ENCODE data around the gene EPB41L2.

Gene EPB41L2

GRCh38 chr6:130848945-130849344, 214.1 kb downstream of the EPB41L2 start:
- DNase-seq (ENCODE audit: low read depth, low spot score): no peak
- in situ Hi-C loops (cut with HindIII; ENCODE audit: low sequenced_read_pairs): no loop called here
- no peak for TF ChIP-seq CTCF (IDR thresholded peaks at IDR 0.05; ENCODE audit: low read depth, low read length)
- H3K4me3 ChIP-seq (ENCODE audit: low read depth, low read length): no peak overlapping the region

- in situ Hi-C loops (cut with HindIII; ENCODE audit: low sequenced_read_pairs): no loop called here
- DNase-seq (ENCODE audit: low read depth, low spot score): no peak
- no peak overlapping the region for H3K4me3 ChIP-seq (ENCODE audit: low read depth, low read length)
- TF ChIP-seq CTCF (IDR thresholded peaks at IDR 0.05; ENCODE audit: low read depth, low read length): no peak
These were observed 215.8 kb downstream of the EPB41L2 start for GRCh38 chr6:130847001-130847910.

- in situ Hi-C loops (cut with HindIII; ENCODE audit: low sequenced_read_pairs): no loop called here
- no peak for TF ChIP-seq CTCF (IDR thresholded peaks at IDR 0.05; ENCODE audit: low read depth, low read length)
- H3K4me3 ChIP-seq (ENCODE audit: low read depth, low read length): no peak overlapping the region
- no peak for DNase-seq (ENCODE audit: low read depth, low spot score)
These were observed 216.5 kb downstream of the EPB41L2 start for GRCh38 chr6:130846501-130846900.

DNA sequence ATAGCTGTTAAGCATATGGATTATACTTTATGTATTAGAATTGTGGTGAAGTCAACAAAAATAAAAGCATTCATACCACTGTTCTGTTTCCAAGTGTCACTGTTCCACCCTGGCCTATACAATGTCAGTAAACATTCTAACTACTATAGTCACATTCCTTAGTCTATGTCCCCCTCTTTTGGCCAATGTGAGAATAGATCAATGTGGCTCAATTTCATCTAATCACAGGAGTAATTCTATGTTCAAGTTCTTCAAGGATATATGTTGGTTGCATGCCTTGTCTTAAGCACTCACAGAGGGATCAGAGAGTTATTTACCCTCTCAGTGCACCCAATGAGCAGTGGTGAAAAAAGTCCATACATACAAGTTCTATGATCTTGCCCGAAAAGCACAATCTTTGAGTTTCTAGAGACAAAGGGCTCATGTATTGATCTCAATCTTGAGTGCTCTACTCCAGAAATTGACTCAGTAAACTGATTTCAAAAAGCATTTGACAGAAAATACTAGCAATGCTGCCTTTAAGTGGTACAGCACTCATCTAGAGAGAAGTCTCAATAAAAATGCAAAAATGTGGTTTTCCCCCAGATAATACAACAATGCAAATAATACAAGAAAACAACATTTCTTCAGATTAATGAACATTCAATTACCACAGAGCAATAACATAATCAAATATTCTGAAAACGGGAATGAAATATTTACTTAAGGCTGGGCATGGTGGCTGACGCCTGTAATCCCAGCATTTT, 219.3 kb downstream of the EPB41L2 start:
- peak; percentile 52 for TF ChIP-seq CTCF (IDR thresholded peaks at IDR 0.05; ENCODE audit: low read depth, low read length)
- DNase-seq (ENCODE audit: low read depth, low spot score): peak; percentile 50
- in situ Hi-C loops (cut with HindIII; ENCODE audit: low sequenced_read_pairs): no loop called here

DNA sequence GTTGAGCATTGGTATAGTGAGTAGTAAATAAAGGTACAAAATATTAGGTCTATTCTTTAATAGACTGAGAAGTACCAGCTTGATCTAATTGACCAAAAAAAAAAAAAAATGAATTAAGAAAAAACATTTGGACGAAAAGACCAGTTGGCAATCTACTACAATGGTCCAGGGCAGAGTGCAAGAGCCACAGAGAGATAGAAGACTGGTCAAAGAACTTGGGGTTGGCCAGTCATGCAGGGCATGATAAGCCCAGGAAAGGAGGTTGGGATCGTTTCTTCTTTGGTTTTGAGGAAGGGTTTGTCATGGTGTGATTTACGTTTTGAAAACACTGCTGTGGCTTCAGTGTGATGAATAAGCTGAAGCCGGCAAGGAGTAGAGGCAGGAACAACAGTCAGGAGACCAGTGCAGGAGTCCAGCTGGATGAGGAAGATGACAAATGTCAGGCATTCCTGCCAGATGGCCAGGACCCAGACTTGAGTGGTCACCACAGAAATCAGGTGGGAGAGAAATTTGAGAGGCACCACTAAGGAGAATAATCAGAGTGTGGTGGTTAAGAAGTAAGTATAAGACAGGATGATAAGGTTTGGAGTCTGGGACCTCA, 221.8 kb downstream of the EPB41L2 start:
- no peak for TF ChIP-seq CTCF (IDR thresholded peaks at IDR 0.05; ENCODE audit: low read depth, low read length)
- in situ Hi-C loops (cut with HindIII; ENCODE audit: low sequenced_read_pairs): no loop called here
- no peak overlapping the region for H3K4me3 ChIP-seq (ENCODE audit: low read depth, low read length)
- peak; percentile 56 for DNase-seq (ENCODE audit: low read depth, low spot score)

More for the DNA sequence above, 219.3 kb downstream of the EPB41L2 start:
- H3K4me3 ChIP-seq (ENCODE audit: low read depth, low read length): no peak overlapping the region

GRCh38 chr6:130840050-130840449, 223.0 kb downstream of the EPB41L2 start:
- TF ChIP-seq CTCF (IDR thresholded peaks at IDR 0.05; ENCODE audit: low read depth, low read length): no peak
- H3K4me3 ChIP-seq (ENCODE audit: low read depth, low read length): no peak overlapping the region
- in situ Hi-C loops (cut with HindIII; ENCODE audit: low sequenced_read_pairs): no loop called here
- no peak for DNase-seq (ENCODE audit: low read depth, low spot score)
